ENCODE data around the gene BBLN. TPM values are rescaled to one million over a fixed set of nuclear protein-coding genes. Genes with fewer than 3 reads are reported as not detected.

The BBLN gene
- total and polyA plus RNA-seq, 2 of the 4 experiments (the other 2 are of a cell fraction), result 25.1 to 103 TPM

GRCh38 chr9:128180001-128180400 is 19.9 kb downstream of the BBLN start:
- H3K27ac ChIP-seq (ENCODE audit: insufficient read depth, low read length), result no peak overlapping the region
- no peak overlapping the region for H2BK120ac ChIP-seq (ENCODE audit: low read depth, low read length)
- in situ Hi-C loops (cut with MboI; ENCODE audit: low sequenced_read_pairs) (no loop called here), intact Hi-C loops (cut with micrococcal nuclease) (no loop called here), dilution Hi-C loops (cut with HindIII; ENCODE audit: low sequenced_read_pairs, unreplicated experiment) (no loop called here)
- DNase-seq (no peak), ATAC-seq (ENCODE audit: low read depth) (no peak)
- peak overlapping the region; percentile 8 for H2AK9ac ChIP-seq (replicated peaks; ENCODE audit: low read depth, low read length, poor library complexity)
- peaks cover 13% of the 10 kb centered on the region for H3K4me1 ChIP-seq (ENCODE audit: control insufficient read depth, insufficient read depth, low read length)
- POLR2A ChIA-PET (ENCODE audit: unreplicated experiment), result no interaction called here
- CTCF ChIA-PET, result no interaction called here
- 98% methylated on average over 6 of the region's 8 CpGs; no CpG with 5 or more reads in 1 of the 2 experiments for WGBS, 2 experiments (ENCODE audit: extremely low coverage in 2 of 2, insufficient read length in 1 of 2)
- H3K4ac ChIP-seq (ENCODE audit: low read depth, low read length), result no peak overlapping the region
- H3K79me1 ChIP-seq (ENCODE audit: low read depth in 1 of 2, low read length in 2 of 2), result peaks cover 0 to 24% of the 10 kb centered on the region in 2 experiments; a peak in 2 of 4 replicates
- H4K5ac ChIP-seq (ENCODE audit: low read depth, low read length), result no peak overlapping the region
- no peak overlapping the region for H2AK5ac ChIP-seq (ENCODE audit: low read depth, low read length)
- no peak overlapping the region for H2BK15ac ChIP-seq (ENCODE audit: low read depth, low read length)
- no peak overlapping the region for H3K18ac ChIP-seq (ENCODE audit: low read depth, low read length)
- H3K9me3 ChIP-seq (ENCODE audit: control insufficient read depth, insufficient read depth, low read length), result peaks cover 5% of the 10 kb centered on the region
- H3K27me3 ChIP-seq (ENCODE audit: control insufficient read depth, insufficient read depth, low read length), result no peaks in the 10 kb centered on the region
- H3K56ac ChIP-seq (ENCODE audit: extremely low read depth, insufficient read depth, low read length), result no peak overlapping the region
- H3K9ac ChIP-seq (ENCODE audit: low read depth, low read length), result no peak overlapping the region
- H3K4me2 ChIP-seq (ENCODE audit: low read depth, low read length), result no peak overlapping the region
- no peak overlapping the region for H2BK20ac ChIP-seq (ENCODE audit: low read depth, low read length)
- H3K36me3 ChIP-seq (ENCODE audit: control insufficient read depth, insufficient read depth, low read length), result peaks cover 62% of the 10 kb centered on the region
- no TSS peak for BruUV-seq (replicated peaks)
- H3K4me3 ChIP-seq (ENCODE audit: insufficient read depth, low read depth, low read length), result no peak overlapping the region
- no peak overlapping the region for H4K91ac ChIP-seq (ENCODE audit: insufficient read depth, low read depth, low read length)
- no peak overlapping the region for H3K23ac ChIP-seq (ENCODE audit: low read depth, low read length)
- no peak overlapping the region for H2AFZ ChIP-seq (replicated peaks; ENCODE audit: low read length, poor library complexity)
- H4K8ac ChIP-seq (ENCODE audit: low read depth in 2 of 2, low read length in 2 of 2), result no peak overlapping the region
- peaks cover 4% of the 10 kb centered on the region for H4K20me1 ChIP-seq (ENCODE audit: insufficient read depth, low read length)
- no peak overlapping the region for H2BK5ac ChIP-seq (ENCODE audit: low read depth, low read length, poor library complexity, severe bottlenecking)
- H3K9me1 ChIP-seq (ENCODE audit: insufficient read depth, low read length), result peaks cover 12% of the 10 kb centered on the region
- H3K14ac ChIP-seq (replicated peaks; ENCODE audit: low read depth, low read length), result no peak overlapping the region
- TF ChIP-seq RAD21 (IDR thresholded peaks at IDR 0.05; ENCODE audit: low read length), result no peak
- TF ChIP-seq POLR2A (IDR thresholded peaks at IDR 0.05; ENCODE audit: low read depth, low read length), result no peak
- no peak for TF ChIP-seq MXI1 (IDR thresholded peaks at IDR 0.05; ENCODE audit: borderline replicate concordance, low read depth, low read length)
- TF ChIP-seq MAZ (IDR thresholded peaks at IDR 0.05; ENCODE audit: borderline replicate concordance, low read depth, low read length), result no peak
- no peak for TF ChIP-seq FOS (IDR thresholded peaks at IDR 0.05; ENCODE audit: low read depth, low read length)
- TF ChIP-seq RCOR1 (IDR thresholded peaks at IDR 0.05; ENCODE audit: insufficient replicate concordance, low read length), result no peak
- no peak for TF ChIP-seq NFE2L2 (IDR thresholded peaks at IDR 0.05; ENCODE audit: low read depth, low read length)
- TF ChIP-seq CTCF (conservative IDR thresholded peaks at IDR 0.05; ENCODE audit: low read depth, low read length), result no peak
